GM12801 (cell line): ENCODE results near the gene CAPN11.

Source experiments
- CTCF ChIP-seq: IDR thresholded peaks from one replicate; pipeline ENCODE4 v1.5.1; 2011; ENCODE audit warnings: control low read depth; ENCODE audit not compliant: insufficient read length; ENCODE audit errors: extremely low read depth

The CAPN11 gene

GRCh38 chr6:44230034-44230675 is 71.5 kb downstream of the CAPN11 start:
- no peak for TF ChIP-seq CTCF

GRCh38 chr6:44232676-44233566 is 74.3 kb downstream of the CAPN11 start:
- no peak for TF ChIP-seq CTCF

GRCh38 chr6:44233567-44234100 is 75.0 kb downstream of the CAPN11 start:
- no peak for TF ChIP-seq CTCF
